ENCODE results near the gene VEGFB.

Gene VEGFB

GRCh38 chr11:64233913-64234586 lies at the start of gene VEGFB:
TSS of gene VEGFB (plus strand) at chr11:64234584. CDS start at chr11:64234834, 250 bp downstream.
- peak; percentile 65 for DNase-seq

- peak; percentile 75 for DNase-seq
Measured at GRCh38 chr11:64185175-64185692, 49.1 kb upstream of the VEGFB start.

- peak; percentile 100 for DNase-seq
Measured at GRCh38 chr11:64185693-64186491, 48.5 kb upstream of the VEGFB start, which contains the start of gene STIP1. TSS of gene STIP1 (plus strand) at chr11:64186171. CDS start at chr11:64186262, 91 bp downstream.

- no peak for DNase-seq
Measured at GRCh38 chr11:64186492-64187165, 47.8 kb upstream of the VEGFB start.

GRCh38 chr11:64192434-64192833 lies 42.0 kb upstream of the VEGFB start:
- DNase-seq: no peak

GRCh38 chr11:64196626-64197025 lies 37.8 kb upstream of the VEGFB start:
- no peak for DNase-seq

GRCh38 chr11:64198511-64198910 lies 35.9 kb upstream of the VEGFB start:
- no peak for DNase-seq

- DNase-seq: no peak
Measured at GRCh38 chr11:64201543-64201942, 32.8 kb upstream of the VEGFB start.

- DNase-seq: no peak
Measured at GRCh38 chr11:64202992-64203391, 31.4 kb upstream of the VEGFB start.

GRCh38 chr11:64203421-64204079 lies 30.8 kb upstream of the VEGFB start:
- DNase-seq: no peak

- DNase-seq: no peak
Measured at GRCh38 chr11:64204080-64204440, 30.3 kb upstream of the VEGFB start.

- peak; percentile 73 for DNase-seq
Measured at GRCh38 chr11:64204464-64204989, 29.9 kb upstream of the VEGFB start.

- no peak for DNase-seq
Measured at GRCh38 chr11:64206457-64207255, 27.7 kb upstream of the VEGFB start, which contains the start of gene FERMT3. TSS of gene FERMT3 (plus strand) at chr11:64206721. CDS start at chr11:64207365, 644 bp downstream.

GRCh38 chr11:64207256-64208085 lies 26.9 kb upstream of the VEGFB start:
- no peak for DNase-seq

- DNase-seq: no peak
Measured at GRCh38 chr11:64208086-64208795, 26.1 kb upstream of the VEGFB start.

GRCh38 chr11:64208796-64209562 lies 25.4 kb upstream of the VEGFB start:
- DNase-seq: no peak

- no peak for DNase-seq
Measured at GRCh38 chr11:64209563-64209843, 24.9 kb upstream of the VEGFB start.

- DNase-seq: no peak
Measured at GRCh38 chr11:64210301-64211020, 23.9 kb upstream of the VEGFB start.
